Loucy (cell line): Measurements from ENCODE around the gene KLHL40.

ENCODE experiments used
- H2AFZ ChIP-seq: fragments of 200-600 bp; sonication (generic); 2 replicates; pipeline ENCODE4 v1.6.0; 2016; ENCODE audit warnings: antibody characterized with exemption, mild to moderate bottlenecking, low read length, moderate library complexity
- H3F3A ChIP-seq: fragments of 200-600 bp; 2 replicates; pipeline ENCODE4 v1.6.0; 2016; ENCODE audit warnings: antibody characterized with exemption, low read depth, mild to moderate bottlenecking
- H3K27me3 ChIP-seq: fragments of 200-600 bp; sonication (generic); 2 replicates; pipeline ENCODE4 v1.6.1; 2014; ENCODE audit warnings: low read length, mild to moderate bottlenecking; ENCODE audit not compliant: insufficient read depth, poor library complexity, severe bottlenecking
- H3K36me3 ChIP-seq: fragments of 200-600 bp; sonication (generic); 2 replicates; pipeline ENCODE4 v1.6.1; 2016; ENCODE audit warnings: low read length; ENCODE audit not compliant: insufficient read depth
- H3K4me1 ChIP-seq: fragments of 200-600 bp; sonication (generic); 2 replicates; pipeline ENCODE4 v1.5.1; 2014; ENCODE audit warnings: low read length, mild to moderate bottlenecking; ENCODE audit not compliant: insufficient read depth, poor library complexity, severe bottlenecking
- H3K4me2 ChIP-seq: fragments of 200-600 bp; sonication (generic); 2 replicates; pipeline ENCODE4 v1.6.0; 2014; ENCODE audit warnings: antibody characterized with exemption, low read length, low read depth, mild to moderate bottlenecking; ENCODE audit not compliant: poor library complexity, severe bottlenecking
- H3K4me3 ChIP-seq: fragments of 200-600 bp; sonication (generic); 2 replicates; pipeline ENCODE4 v1.5.1; 2014; ENCODE audit warnings: low read length, mild to moderate bottlenecking, mixed read lengths; ENCODE audit not compliant: poor library complexity, severe bottlenecking
- H3K79me2 ChIP-seq: fragments of 200-600 bp; sonication (generic); 2 replicates; pipeline ENCODE4 v1.6.1; 2014; ENCODE audit warnings: low read length; ENCODE audit not compliant: insufficient read depth
- H3K9ac ChIP-seq: fragments of 200-600 bp; sonication (generic); 2 replicates; pipeline ENCODE4 v1.6.0; 2014; ENCODE audit warnings: mild to moderate bottlenecking, low read depth, low read length, moderate library complexity; ENCODE audit not compliant: poor library complexity, severe bottlenecking
- H3K9me2 ChIP-seq: fragments of 200-600 bp; sonication (generic); replicated peaks from 2 replicates; pipeline ENCODE4 v1.6.1; 2016; ENCODE audit warnings: low read depth, low read length, mixed read lengths
- H3K9me3 ChIP-seq: fragments of 200-600 bp; sonication (generic); 2 replicates; pipeline ENCODE4 v1.6.1; 2014; ENCODE audit warnings: mild to moderate bottlenecking, antibody characterized with exemption, low read length, low read depth; ENCODE audit not compliant: insufficient read depth
- H4K20me1 ChIP-seq: fragments of 200-600 bp; sonication (generic); 2 replicates; pipeline ENCODE4 v1.6.0; 2014; ENCODE audit warnings: antibody characterized with exemption, low read length, mild to moderate bottlenecking; ENCODE audit not compliant: insufficient read depth, poor library complexity, severe bottlenecking
- CTCF ChIP-seq: fragments of 200-600 bp; sonication (generic); conservative IDR thresholded peaks from 2 replicates; pipeline ENCODE4 v1.5.1; 2014; ENCODE audit warnings: mild to moderate bottlenecking, antibody characterized with exemption, low read length
- EZH2phosphoT487 ChIP-seq: fragments of 200-600 bp; IDR thresholded peaks from 2 replicates; pipeline ENCODE4 v1.6.1; 2018; ENCODE audit warnings: antibody characterized with exemption, mild to moderate bottlenecking, moderate library complexity, borderline replicate concordance

Gene KLHL40

GRCh38 chr3:42704136-42704841 is 19.0 kb downstream of the KLHL40 start:
- no peaks in the 10 kb centered on the region for H3K36me3 ChIP-seq
- H3K9ac ChIP-seq = no peak overlapping the region
- no peaks in the 10 kb centered on the region for H3K9me2 ChIP-seq
- TF ChIP-seq CTCF (no peak), EZH2phosphoT487 (no peak)
- no peaks in the 10 kb centered on the region for H3F3A ChIP-seq
- no peaks in the 10 kb centered on the region for H3K27me3 ChIP-seq
- H4K20me1 ChIP-seq = no peaks in the 10 kb centered on the region
- no peaks in the 10 kb centered on the region for H3K4me1 ChIP-seq
- H3K4me2 ChIP-seq = no peak overlapping the region
- H3K79me2 ChIP-seq = no peaks in the 10 kb centered on the region
- no peaks in the 10 kb centered on the region for H3K9me3 ChIP-seq
- H3K4me3 ChIP-seq = no peak overlapping the region
- no peak overlapping the region for H2AFZ ChIP-seq

GRCh38 chr3:42705058-42705767 is 19.9 kb downstream of the KLHL40 start:
- Histone ChIP-seq H3K9me2 (no peaks in the 10 kb centered on the region), H3K4me1 (no peaks in the 10 kb centered on the region), H2AFZ (no peak overlapping the region), H4K20me1 (no peaks in the 10 kb centered on the region), H3F3A (no peaks in the 10 kb centered on the region), H3K9me3 (no peaks in the 10 kb centered on the region), H3K36me3 (no peaks in the 10 kb centered on the region), H3K4me2 (no peak overlapping the region), H3K4me3 (no peak overlapping the region), H3K9ac (no peak overlapping the region), H3K79me2 (no peaks in the 10 kb centered on the region), H3K27me3 (no peaks in the 10 kb centered on the region)
- TF ChIP-seq CTCF (no peak), EZH2phosphoT487 (no peak)

- Histone ChIP-seq H3K79me2 (no peaks in the 10 kb centered on the region), H3K4me1 (no peaks in the 10 kb centered on the region), H3K4me2 (no peak overlapping the region), H3K27me3 (no peaks in the 10 kb centered on the region), H3K4me3 (no peak overlapping the region), H4K20me1 (no peaks in the 10 kb centered on the region), H2AFZ (no peak overlapping the region), H3K36me3 (no peaks in the 10 kb centered on the region), H3K9me3 (no peaks in the 10 kb centered on the region), H3F3A (no peaks in the 10 kb centered on the region), H3K9ac (no peak overlapping the region), H3K9me2 (no peaks in the 10 kb centered on the region)
- TF ChIP-seq CTCF (no peak), EZH2phosphoT487 (no peak)
Observed at GRCh38 chr3:42705962-42706585, 20.7 kb downstream of the KLHL40 start.
